GM21360 (cell line): ENCODE data around the gene EIF4EBP3.
"Not testable (repeated sequence)": the region's sequence is repeated elsewhere in the genome, so short reads cannot be mapped to it uniquely, and the experiment has no call there.

Source experiments
- ATAC-seq: cut with Tn5 transposase; IDR thresholded peaks from one replicate; pipeline ENCODE4 v1.9.1; 2021; ENCODE audit warnings: mild to moderate bottlenecking, moderate library complexity; ENCODE audit not compliant: unreplicated experiment

The EIF4EBP3 gene

GRCh38 chr5:140575309-140575708, 27.8 kb downstream of the EIF4EBP3 start:
- ATAC-seq, result no peak

GRCh38 chr5:140576776-140577201, 29.3 kb downstream of the EIF4EBP3 start:
- no peak for ATAC-seq

GRCh38 chr5:140579188-140579747, 31.8 kb downstream of the EIF4EBP3 start:
- not testable (repeated sequence) for ATAC-seq

DNA sequence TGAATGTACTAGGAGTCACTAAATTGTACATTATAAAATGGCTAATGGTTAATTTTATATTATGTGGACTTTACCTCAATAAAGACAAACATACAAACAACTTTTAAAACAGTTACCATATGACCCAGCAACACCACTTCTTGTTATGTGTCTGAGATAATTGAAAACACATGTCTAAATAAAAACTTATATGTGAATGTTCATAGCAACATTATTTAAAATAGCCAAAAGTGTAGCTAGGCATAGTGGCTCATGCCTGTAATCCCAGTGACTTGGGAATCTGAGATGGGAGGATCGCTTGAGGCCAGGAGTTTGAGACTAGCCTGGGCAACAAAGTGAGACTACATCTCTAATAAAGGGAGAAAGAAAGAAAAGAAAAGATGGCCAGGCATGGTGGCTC, 40.0 kb downstream of the EIF4EBP3 start:
- no peak for ATAC-seq

DNA sequence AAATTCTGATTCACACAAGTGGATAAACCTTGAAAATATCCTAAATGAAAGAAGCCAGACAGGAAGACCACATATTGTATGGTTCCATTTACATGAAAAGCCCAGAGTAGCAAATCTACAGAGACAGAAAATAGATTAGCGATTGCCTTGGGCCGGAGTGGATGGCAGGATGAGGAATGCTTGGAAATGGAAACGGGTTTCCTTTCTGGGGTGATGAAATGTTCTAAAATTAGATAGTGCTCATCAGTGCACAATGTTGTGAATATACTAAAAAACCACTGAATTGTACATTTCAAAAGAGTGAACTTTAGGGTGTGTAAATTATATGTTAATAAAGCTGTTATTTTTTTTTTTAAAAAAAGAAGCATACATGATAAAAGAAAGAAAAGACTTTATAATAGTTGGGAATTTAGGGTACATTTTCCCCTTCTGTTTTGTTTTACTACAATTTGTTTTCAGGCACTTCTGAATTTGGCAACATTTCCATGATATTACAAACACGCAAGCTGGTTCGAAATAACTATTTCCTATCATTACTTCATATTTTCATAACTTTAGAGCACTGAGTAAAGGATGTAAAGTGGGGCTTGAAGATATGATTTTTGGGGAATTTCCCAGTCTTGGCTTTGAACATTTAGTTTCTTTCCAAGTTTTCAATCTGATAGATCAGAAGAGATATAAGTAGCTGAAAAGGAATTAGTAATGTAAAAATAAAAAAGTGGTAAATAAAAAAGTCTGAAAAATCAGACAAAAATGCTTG, 41.0 kb downstream of the EIF4EBP3 start:
- no peak for ATAC-seq

DNA sequence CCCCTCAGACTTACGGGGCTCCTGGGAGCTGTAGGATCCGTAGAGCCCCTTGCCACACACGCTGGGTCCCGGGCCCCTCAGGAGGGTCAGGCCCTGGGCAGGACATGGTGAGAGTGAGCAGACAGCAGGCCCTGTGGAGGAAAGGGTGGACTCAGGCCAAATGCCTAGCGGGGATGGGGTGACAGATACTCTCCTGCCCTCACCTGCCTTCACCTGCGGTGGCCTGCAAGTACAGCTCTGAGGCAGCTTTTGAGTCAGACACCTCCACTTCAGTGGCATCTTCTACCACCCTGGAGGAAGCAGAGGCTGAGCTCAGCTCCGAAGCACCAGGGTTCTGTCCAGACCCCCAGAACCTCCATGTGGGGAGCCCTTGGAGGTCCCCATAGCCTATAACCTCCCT, 43.4 kb downstream of the EIF4EBP3 start:
- no peak for ATAC-seq

GRCh38 chr5:140591747-140592372, 44.4 kb downstream of the EIF4EBP3 start:
- ATAC-seq, result no peak

DNA sequence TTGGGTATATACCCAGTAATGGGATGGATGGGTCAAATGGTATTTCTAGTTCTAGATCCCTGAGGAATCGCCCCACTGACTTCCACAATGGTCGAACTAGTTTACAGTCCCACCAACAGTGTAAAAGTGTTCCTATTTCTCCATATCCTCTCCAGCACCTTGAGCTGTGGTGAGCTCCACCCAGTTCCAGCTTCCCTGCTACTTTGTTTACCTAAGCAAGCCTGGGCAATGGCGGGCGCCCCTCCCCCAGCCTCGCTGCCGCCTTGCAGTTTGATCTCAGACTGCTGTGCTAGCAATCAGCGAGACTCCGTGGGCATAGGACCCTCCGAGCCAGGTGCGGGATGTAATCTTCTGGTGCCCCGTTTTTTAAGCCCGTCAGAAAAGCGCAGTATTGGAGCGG, 45.6 kb downstream of the EIF4EBP3 start:
- ATAC-seq, result not testable (repeated sequence)

GRCh38 chr5:140594169-140594568, 46.7 kb downstream of the EIF4EBP3 start:
- ATAC-seq, result no peak

DNA sequence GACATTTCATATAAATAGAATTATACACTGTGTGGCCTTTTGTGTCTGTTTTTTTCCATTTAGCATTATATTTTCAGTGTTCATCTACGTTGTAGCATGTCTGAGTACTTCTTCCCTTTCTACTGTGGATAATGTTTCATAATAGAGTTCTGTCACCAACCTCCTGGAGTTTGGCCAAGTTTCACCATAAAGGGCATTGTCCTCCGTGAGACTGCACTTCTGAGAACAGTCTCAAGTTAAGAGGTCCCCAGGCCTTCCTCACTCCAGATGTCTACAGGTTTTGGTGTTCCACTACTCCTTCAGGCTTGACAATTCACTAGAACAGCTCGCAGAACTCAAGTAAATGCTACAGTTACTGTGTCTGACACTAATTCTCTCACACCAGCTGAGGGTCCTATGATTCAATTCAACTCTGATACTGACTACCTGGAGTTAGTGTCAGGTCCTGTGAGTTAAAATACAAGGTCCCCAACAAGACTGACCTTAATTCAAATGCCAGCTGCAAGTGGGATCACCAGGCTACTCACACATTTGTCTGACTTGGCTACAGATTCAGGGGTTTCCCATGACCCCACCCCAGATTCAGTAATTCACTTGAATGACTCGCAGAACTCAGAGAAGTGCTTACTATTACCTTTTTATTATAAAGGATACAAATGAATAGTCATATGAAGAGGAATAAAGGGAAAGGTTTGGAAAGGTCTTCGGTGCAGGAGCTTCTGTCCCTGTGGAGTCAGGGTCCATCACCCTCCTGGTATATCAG, 48.3 kb downstream of the EIF4EBP3 start:
- no peak for ATAC-seq

- ATAC-seq, result no peak
Measured at GRCh38 chr5:140596321-140596741, 48.9 kb downstream of the EIF4EBP3 start.

DNA sequence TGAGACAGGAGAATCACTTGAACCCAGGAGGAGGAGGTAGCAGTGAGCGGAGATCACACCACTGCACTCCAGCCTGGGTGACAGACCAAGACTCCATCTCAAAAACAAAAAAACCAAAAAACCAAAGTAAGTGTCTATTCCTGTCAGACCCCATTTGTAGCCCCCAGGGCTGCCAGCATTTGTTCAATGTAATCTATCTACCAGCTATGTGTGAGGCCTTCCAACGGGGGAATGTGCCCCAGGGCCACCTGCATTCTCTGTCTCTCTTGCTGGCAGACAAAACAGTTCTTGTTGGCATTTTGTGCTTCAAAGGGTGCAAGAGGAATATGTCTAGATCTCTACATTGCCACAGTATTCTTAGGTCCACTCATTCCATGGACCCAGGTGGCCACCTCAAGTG, 51.4 kb downstream of the EIF4EBP3 start:
- ATAC-seq, result no peak
